ENCODE measurements around the gene GLI2. TPM values are rescaled to one million over a fixed set of nuclear protein-coding genes. Genes with fewer than 3 reads are reported as not detected.

The GLI2 gene
- total and polyA plus RNA-seq, 2 of the 13 experiments (the other 11 are each of a cell fraction or from before 2014, with no cell fraction given), result not detected

GRCh38 chr2:120771781-120772208 lies 36.1 kb downstream of the GLI2 start (continued):
- no peak for TF ChIP-seq KLF9 (CRISPR knock-in tag; IDR thresholded peaks at IDR 0.05; ENCODE audit: low read depth)
- TF ChIP-seq KDM4B (CRISPR knock-in tag; IDR thresholded peaks at IDR 0.05), result no peak
- no peak for TF ChIP-seq ZNF451 (CRISPR knock-in tag; IDR thresholded peaks at IDR 0.05)
- no peak for TF ChIP-seq THAP11 (CRISPR knock-in tag; IDR thresholded peaks at IDR 0.05)
- no peak for TF ChIP-seq ZNF292 (CRISPR knock-in tag; IDR thresholded peaks at IDR 0.05; ENCODE audit: borderline replicate concordance, low read depth)
- no peak for TF ChIP-seq HNF4G (IDR thresholded peaks at IDR 0.05; ENCODE audit: borderline replicate concordance, low read depth, low read length)
- TF ChIP-seq HNF4G (CRISPR knock-in tag; IDR thresholded peaks at IDR 0.05; ENCODE audit: borderline replicate concordance, low read depth), result no peak
- no peak for TF ChIP-seq MAFK (conservative IDR thresholded peaks at IDR 0.05 in 1 of 2, IDR thresholded peaks at IDR 0.05 in 1 of 2; ENCODE audit: low read length in 2 of 2)
- no peak for TF ChIP-seq ZNF883 (CRISPR knock-in tag; IDR thresholded peaks at IDR 0.05; ENCODE audit: not compliant biosample characterization)
- TF ChIP-seq PHF20 (CRISPR knock-in tag; IDR thresholded peaks at IDR 0.05), result no peak
- no peak for TF ChIP-seq ATF3 (CRISPR knock-in tag; IDR thresholded peaks at IDR 0.05)
- TF ChIP-seq BCLAF1 (IDR thresholded peaks at IDR 0.05), result no peak

GRCh38 chr2:120772261-120772660 lies 36.6 kb downstream of the GLI2 start:
- intact Hi-C loops (cut with micrococcal nuclease; ENCODE audit: unreplicated experiment) (no loop called here), in situ Hi-C loops (cut with HindIII; ENCODE audit: extremely low pct_ligation_motif_present, low pct_unique_long_range_greater_than_20kb) (no loop called here)
- BruUV-seq (replicated peaks), result no TSS peak
- ChIA-PET POLR2A (no interaction called here), CTCF (ENCODE audit: low intra/inter-chr PET ratio, low total read pairs) (no interaction called here)
- Histone ChIP-seq H3K27me3 (ENCODE audit: control insufficient read depth in 1 of 2, insufficient read depth in 2 of 2, low read length in 2 of 2) (peaks cover 17 to 83% of the 10 kb centered on the region in 2 experiments; a peak in 4 of 5 replicates), H3K9me3 (ENCODE audit: low read length) (no peaks in the 10 kb centered on the region), H3K27ac (ENCODE audit: extremely low read length, insufficient read depth, low read length) (no peak overlapping the region), H3K4me3 (replicated peaks in 1 of 3; ENCODE audit: insufficient read depth in 1 of 3, low read depth in 2 of 3, low read length in 3 of 3) (no peak overlapping the region), H3K79me2 (ENCODE audit: insufficient read depth, low read length) (no peaks in the 10 kb centered on the region), H3K36me3 (replicated peaks in 1 of 2; ENCODE audit: control insufficient read depth in 1 of 2, insufficient read depth in 2 of 2, low read length in 2 of 2) (no peaks in the 10 kb centered on the region), H4K20me1 (ENCODE audit: insufficient read depth, low read length) (no peaks in the 10 kb centered on the region), H3K4me1 (ENCODE audit: insufficient read depth, low read length) (no peaks in the 10 kb centered on the region), H2AFZ (ENCODE audit: low read length) (no peak overlapping the region), H3K9ac (ENCODE audit: insufficient read depth, low read depth, low read length) (no peak overlapping the region), H3K4me2 (ENCODE audit: low read depth, low read length) (no peak overlapping the region)
- no peak for DNase-seq (ENCODE audit: low spot score)
- ATAC-seq, result no peak
- no peak for FAIRE-seq
- 32% methylated on average over 5 of the region's 5 CpGs for WGBS (ENCODE audit: low lambda C conversion rate)
- TF ChIP-seq PHF20 (CRISPR knock-in tag; IDR thresholded peaks at IDR 0.05) (no peak), SIX4 (CRISPR knock-in tag; IDR thresholded peaks at IDR 0.05) (no peak), ZNF44 (CRISPR knock-in tag; IDR thresholded peaks at IDR 0.05) (no peak)
